ENCODE measurements around the gene OPTC. TPM values are rescaled to one million over a fixed set of nuclear protein-coding genes. Genes with fewer than 3 reads are reported as not detected.

The OPTC gene
- total and polyA plus RNA-seq, 9 of the 15 experiments (the other 6 are each of a cell fraction or from before 2014, with no cell fraction given): not detected

DNA sequence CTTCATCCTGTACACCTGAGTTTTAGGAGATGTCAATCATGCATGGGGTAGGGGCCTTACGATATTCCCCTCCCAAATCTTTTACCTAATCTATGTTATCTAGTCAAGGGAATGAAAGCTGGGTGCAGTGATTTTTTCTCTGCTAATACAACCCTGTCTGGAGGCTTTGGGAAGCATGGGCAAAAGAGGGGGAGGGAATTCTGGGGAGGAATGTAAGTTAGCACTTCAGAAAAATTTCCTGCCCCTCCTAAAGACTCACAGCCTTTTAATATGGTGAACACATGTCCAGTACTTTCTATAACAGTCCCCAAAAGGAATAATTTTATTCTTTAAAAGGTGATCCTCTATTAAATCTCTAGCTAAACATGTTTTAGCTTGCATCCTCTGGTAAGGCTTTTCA lies 44.0 kb upstream of the OPTC start:
- in situ Hi-C loops (cut with MboI): no loop called here
- TF ChIP-seq EZH2 (IDR thresholded peaks at IDR 0.05; ENCODE audit: borderline replicate concordance, low read depth, low read length): no peak
- TF ChIP-seq RHOXF2B (CRISPR knock-in tag; conservative IDR thresholded peaks at IDR 0.05): no peak
- no peak for TF ChIP-seq NFXL1 (CRISPR knock-in tag; IDR thresholded peaks at IDR 0.05)
- TF ChIP-seq HEY1 (CRISPR knock-in tag; IDR thresholded peaks at IDR 0.05; ENCODE audit: borderline replicate concordance): no peak
- no peak for TF ChIP-seq HDAC3 (IDR thresholded peaks at IDR 0.05; ENCODE audit: borderline replicate concordance, partially characterized antibody)
- no peak for TF ChIP-seq ZNF274 (IDR thresholded peaks at IDR 0.05; ENCODE audit: borderline replicate concordance, low read depth, low read length)
- no peak for TF ChIP-seq ADNP (tag; IDR thresholded peaks at IDR 0.05)
- TF ChIP-seq ZNF592 (IDR thresholded peaks at IDR 0.05): no peak
- no peak for TF ChIP-seq XRCC5 (IDR thresholded peaks at IDR 0.05; ENCODE audit: low read depth, low read length)
- TF ChIP-seq, protein P1, sequence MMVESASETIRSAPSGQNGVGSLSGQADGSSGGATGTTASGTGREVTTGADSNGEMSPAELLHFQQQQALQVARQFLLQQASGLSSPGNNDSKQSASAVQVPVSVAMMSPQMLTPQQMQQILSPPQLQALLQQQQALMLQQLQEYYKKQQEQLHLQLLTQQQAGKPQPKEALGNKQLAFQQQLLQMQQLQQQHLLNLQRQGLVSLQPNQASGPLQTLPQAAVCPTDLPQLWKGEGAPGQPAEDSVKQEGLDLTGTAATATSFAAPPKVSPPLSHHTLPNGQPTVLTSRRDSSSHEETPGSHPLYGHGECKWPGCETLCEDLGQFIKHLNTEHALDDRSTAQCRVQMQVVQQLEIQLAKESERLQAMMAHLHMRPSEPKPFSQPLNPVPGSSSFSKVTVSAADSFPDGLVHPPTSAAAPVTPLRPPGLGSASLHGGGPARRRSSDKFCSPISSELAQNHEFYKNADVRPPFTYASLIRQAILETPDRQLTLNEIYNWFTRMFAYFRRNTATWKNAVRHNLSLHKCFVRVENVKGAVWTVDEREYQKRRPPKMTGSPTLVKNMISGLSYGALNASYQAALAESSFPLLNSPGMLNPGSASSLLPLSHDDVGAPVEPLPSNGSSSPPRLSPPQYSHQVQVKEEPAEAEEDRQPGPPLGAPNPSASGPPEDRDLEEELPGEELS (CRISPR knock-in tag; IDR thresholded peaks at IDR 0.05; ENCODE audit: borderline replicate concordance): no peak
- TF ChIP-seq E2F3 (CRISPR knock-in tag; IDR thresholded peaks at IDR 0.05): no peak
- no peak for TF ChIP-seq RBFOX2 (IDR thresholded peaks at IDR 0.05; ENCODE audit: low read depth, low read length)
- TF ChIP-seq HSF4 (CRISPR knock-in tag; IDR thresholded peaks at IDR 0.05; ENCODE audit: borderline replicate concordance): no peak
- no peak for TF ChIP-seq CTCFL (IDR thresholded peaks at IDR 0.05; ENCODE audit: borderline replicate concordance, insufficient read depth, low read depth, low read length, poor library complexity, severe bottlenecking)
- no peak for TF ChIP-seq POLR3A (IDR thresholded peaks at IDR 0.05; ENCODE audit: borderline replicate concordance, extremely low read depth, insufficient read depth, insufficient read length)

More for the DNA sequence above, 44.0 kb upstream of the OPTC start:
- H3K79me2 ChIP-seq (ENCODE audit: control insufficient read depth, insufficient read depth, low read length): no peaks in the 10 kb centered on the region
- ChIA-PET CTCF (ENCODE audit: low intra/inter-chr PET ratio) (no interaction called here), POLR2A (interaction anchor here (0.9 kb wide), 1 partner anchor 12 kb away, joined by 5 read pairs; no protein-coding TSS in a partner anchor)
- no peak overlapping the region for H3K4me3 ChIP-seq
- H3K36me3 ChIP-seq (ENCODE audit: control insufficient read depth, insufficient read depth, low read length): no peaks in the 10 kb centered on the region
- H2AFZ ChIP-seq (ENCODE audit: low read depth, low read length): no peak overlapping the region
- H3K4me1 ChIP-seq (replicated peaks in 1 of 2; ENCODE audit: control insufficient read depth in 2 of 2, insufficient read depth in 2 of 2, low read length in 2 of 2): no peaks in the 10 kb centered on the region
- intact Hi-C loops (cut with micrococcal nuclease): no loop called here
- no peak overlapping the region for H3K9ac ChIP-seq (ENCODE audit: insufficient read depth in 1 of 2, low read depth in 2 of 2, low read length in 2 of 2)
- no peak overlapping the region for H3K4me2 ChIP-seq (ENCODE audit: insufficient read depth, low read length)
- no peak overlapping the region for H3K27ac ChIP-seq (ENCODE audit: extremely low read depth, low read depth, low read length)
- ATAC-seq (no peak), DNase-seq (ENCODE audit: extremely low read depth in 1 of 4, low spot score in 3 of 4) (no peak), FAIRE-seq (no peak)
- no peaks in the 10 kb centered on the region for H3K9me1 ChIP-seq (ENCODE audit: control insufficient read depth, insufficient read depth, low read length)
- H4K20me1 ChIP-seq (replicated peaks; ENCODE audit: control insufficient read depth, insufficient read depth, low read length): 0 out of 2 replicates have a peak, but pooled peaks cover 4% of the 10 kb centered on the region
- H3K27me3 ChIP-seq (ENCODE audit: control insufficient read depth in 2 of 2, insufficient read depth in 2 of 2, low read length in 2 of 2): peaks cover 14 to 52% of the 10 kb centered on the region in 2 experiments
- no peaks in the 10 kb centered on the region; the same call in 1 of the 2 replicates for H3K9me3 ChIP-seq (replicated peaks; ENCODE audit: control insufficient read depth, insufficient read depth, low read depth, low read length)
- no TSS peak for BruUV-seq (replicated peaks)
- 0% methylated on average over 1 of the region's 1 CpG for WGBS (ENCODE audit: insufficient coverage, low coverage, missing lambda C conversion rate)

All from K562 (cell line).